ENCODE measurements around the gene KLHL7.

GRCh38 chr7:23184709-23185359 is 79.2 kb downstream of the KLHL7 start:
- TF ChIP-seq, protein P1, sequence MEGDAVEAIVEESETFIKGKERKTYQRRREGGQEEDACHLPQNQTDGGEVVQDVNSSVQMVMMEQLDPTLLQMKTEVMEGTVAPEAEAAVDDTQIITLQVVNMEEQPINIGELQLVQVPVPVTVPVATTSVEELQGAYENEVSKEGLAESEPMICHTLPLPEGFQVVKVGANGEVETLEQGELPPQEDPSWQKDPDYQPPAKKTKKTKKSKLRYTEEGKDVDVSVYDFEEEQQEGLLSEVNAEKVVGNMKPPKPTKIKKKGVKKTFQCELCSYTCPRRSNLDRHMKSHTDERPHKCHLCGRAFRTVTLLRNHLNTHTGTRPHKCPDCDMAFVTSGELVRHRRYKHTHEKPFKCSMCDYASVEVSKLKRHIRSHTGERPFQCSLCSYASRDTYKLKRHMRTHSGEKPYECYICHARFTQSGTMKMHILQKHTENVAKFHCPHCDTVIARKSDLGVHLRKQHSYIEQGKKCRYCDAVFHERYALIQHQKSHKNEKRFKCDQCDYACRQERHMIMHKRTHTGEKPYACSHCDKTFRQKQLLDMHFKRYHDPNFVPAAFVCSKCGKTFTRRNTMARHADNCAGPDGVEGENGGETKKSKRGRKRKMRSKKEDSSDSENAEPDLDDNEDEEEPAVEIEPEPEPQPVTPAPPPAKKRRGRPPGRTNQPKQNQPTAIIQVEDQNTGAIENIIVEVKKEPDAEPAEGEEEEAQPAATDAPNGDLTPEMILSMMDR (conservative IDR thresholded peaks at IDR 0.05; ENCODE audit: low read length) = peak; percentile 62
- TF ChIP-seq EZH2phosphoT487 (IDR thresholded peaks at IDR 0.05; ENCODE audit: borderline replicate concordance) = no peak

Data from Loucy (cell line).